Neural progenitor cell (in vitro differentiated cells): ENCODE measurements around the gene MATK.

Experiments
- CTCF ChIP-seq: fragments of 200-600 bp; sonication (generic); IDR thresholded peaks from 2 replicates; pipeline ENCODE4 v1.5.1; 2017; ENCODE audit warnings: antibody characterized with exemption, mild to moderate bottlenecking
- EZH2 ChIP-seq: fragments of 200-600 bp; sonication (generic); IDR thresholded peaks from 2 replicates; pipeline ENCODE4 v1.6.1; 2017; ENCODE audit warnings: antibody characterized with exemption, mild to moderate bottlenecking, moderate library complexity

DNA sequence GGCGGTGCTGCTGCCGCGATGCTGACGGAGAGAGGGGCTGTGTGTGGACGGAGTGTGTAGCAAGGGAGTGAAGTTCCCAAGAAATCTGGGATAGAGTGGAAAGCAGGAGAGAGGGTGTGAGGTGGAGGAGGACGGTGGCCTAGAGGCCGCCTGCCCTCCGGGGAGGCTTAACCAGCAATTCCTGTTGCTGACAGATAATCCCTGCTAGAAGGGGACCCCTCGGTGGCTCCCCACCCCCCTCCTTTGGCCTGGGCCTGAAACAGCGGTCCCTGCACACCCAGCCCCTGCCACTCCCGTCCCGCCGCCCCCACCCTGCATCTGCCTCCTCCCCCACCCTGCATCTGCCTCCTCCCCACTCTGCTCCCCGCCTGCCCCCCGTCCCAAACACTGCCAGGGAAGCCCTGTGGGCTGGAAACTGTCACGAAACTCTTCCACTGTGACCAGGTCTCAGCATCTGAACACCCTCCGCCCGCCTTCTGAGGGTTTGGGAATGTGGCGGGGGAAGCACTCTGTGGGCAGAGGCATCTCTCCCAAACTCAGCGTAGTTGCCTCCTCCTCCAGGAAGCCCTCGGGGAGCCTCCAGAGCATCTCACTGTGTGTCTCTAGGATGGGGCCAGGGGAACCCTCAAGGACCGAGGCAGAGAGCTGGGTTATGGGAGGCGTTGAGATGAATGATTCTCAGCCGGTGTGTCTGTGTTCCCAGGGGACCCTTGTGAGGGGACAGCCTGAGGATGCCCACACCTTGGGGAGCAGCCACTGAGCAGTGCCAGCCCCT, 17.1 kb upstream of the MATK start:
- TF ChIP-seq CTCF (no peak), EZH2 (no peak)
